Stimulated activated CD8-positive, alpha-beta memory T cell treated with anti-CD3 and anti-CD28 coated beads, Interleukin-4, amount 100 ng/mL, for 1 hour (primary cell): ENCODE measurements around the gene SH2D1B.
"Not testable (repeated sequence)": the region's sequence is repeated elsewhere in the genome, so short reads cannot be mapped to it uniquely, and the experiment has no call there.

ENCODE experiments used
- DNase-seq, 2 donors: peaks; one replicate each; pipeline ENCODE4 v3.0.0-alpha.2; 2020; ENCODE audit warnings: low read depth in 2 of 2, low spot score in 1 of 2

Gene SH2D1B

DNA sequence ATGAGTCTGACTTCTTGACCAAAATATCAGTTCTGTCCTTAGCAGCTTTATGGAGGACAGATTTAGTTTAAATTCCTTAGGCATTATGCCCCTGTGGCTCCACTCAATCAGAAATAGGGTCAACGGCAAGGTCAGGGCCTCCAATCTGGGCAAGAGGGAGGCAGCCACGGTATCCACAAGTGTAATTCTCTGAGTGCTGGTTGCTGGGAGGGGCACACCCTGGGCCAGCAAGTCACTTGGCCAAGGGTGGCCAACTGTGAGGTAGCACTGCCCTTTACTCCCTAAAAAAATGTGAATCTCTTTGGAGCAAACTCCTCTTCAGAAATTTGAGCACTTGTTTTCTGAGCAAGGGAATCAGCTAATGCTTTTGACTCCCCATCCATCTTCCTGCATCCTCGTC lies 48.1 kb downstream of the SH2D1B start:
- no peak for DNase-seq

DNA sequence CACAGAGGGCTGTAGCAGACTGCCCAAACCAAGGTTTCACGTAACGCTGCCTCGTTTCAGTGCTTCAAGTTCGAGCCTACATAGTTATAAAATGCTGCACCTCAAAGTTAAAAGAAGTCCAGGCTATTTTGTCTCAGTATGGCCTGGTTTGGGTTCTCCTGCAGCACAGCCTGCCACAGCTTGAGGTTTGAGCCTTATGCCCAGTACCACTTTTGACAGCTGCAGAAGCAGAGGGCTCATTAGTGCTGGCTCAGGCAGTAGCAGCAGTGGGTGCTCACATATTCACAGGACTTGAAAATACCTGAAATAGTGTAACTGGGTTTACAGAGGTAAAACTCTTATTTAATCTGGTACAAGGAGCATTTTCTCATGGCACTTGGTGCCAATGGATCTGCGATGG lies 50.6 kb downstream of the SH2D1B start:
- no peak for DNase-seq

DNA sequence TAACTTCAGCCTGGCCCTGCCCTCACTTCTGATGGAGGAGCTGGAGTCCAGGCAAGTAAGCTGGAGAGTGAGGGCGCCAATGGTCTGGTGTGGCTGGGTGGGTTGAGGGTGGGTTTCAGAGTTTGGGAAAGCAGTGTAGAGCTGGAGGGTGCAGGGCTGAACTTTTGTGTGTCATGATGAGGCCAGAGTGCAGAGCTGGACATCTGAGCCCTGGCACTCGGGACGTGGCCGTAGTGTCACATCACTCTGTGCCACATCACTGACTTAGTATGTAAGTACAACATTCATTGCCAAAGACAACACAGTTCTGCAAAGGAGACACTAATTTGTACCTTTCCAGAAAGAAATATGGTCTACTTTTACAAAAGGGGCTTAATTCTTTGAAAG lies 51.1 kb downstream of the SH2D1B start:
- no peak for DNase-seq

DNA sequence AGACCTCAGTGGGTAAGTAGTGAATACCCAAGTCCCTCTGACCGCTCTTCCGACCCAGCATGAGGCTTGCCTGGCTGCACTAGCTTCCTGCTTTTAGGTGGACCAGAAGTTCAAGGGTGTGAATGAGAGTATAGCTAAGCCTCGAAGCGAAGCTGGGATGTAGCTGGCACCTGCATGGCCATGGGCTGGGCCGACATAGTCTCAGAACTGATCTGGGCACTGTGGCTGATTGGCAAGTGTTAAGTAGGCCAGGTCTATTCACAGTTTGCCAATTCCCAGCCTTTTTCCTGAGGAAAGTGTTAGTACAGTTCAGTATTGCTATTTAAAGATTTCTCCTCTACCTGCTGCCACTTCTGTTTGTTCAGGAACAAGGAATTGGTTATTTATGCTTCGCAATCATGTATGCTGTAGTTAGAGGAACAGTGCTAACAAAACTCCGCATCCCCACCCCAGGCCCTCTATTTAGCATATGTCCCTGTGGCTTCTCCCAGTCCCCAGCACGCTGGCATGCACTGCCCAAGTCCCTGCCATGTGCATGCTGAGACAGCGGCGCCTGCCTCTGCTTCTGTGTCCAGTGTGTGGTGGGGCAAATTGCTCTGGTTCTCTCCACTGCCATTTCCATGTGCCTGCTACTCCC lies 51.6 kb downstream of the SH2D1B start:
- no peak for DNase-seq

DNA sequence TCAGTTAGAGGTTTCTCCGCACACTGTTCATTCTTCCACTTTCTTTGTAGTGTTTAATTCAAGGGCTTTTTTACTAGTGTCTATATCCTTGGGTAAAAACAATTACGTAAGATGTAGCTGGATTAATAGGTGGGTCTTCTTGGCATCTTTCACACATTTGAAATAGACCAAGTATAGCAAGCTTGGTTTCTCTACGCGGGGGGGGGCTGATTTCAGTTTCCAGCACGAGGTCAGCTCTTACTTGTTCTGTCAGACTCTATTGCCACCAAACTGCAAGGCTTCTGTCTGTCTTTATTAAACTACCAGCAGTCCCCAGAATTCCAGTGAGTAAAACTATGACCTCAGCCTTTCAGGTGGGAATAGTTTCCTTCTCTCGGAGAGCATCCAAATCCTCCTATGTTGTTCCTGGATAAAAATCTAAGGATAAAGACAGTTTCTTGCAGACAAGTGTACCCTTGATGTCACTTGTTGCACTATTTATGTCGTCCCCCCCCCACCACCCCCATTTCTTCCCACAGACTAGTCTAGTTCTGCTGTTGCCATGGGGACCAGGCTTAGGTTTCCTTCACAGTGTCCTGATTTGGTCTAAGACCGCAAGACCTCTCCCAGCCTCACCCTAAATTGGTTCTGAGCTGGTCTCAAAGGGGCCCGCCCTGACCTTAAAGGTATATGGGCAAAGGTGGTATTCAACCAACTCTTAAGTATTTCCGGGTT lies 52.3 kb downstream of the SH2D1B start:
- DNase-seq, result no peak

DNA sequence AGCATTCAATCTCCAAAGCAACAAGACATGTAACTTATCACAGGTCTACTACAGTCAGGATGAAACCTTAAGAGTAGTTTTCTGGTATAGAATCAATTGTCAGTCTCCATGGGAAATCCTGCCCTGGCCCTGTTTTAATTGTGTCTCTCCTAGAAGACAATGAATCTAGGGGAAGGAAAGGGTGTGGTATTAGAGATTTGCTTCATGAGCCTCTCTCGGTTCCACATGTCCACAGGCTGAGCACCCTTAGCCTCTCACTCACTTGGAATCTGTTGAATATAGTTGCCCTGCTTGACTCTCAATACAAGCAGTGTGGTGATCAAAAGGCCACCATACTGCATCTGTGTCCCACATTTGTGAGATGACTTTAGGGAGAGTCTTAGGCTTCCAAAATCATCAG lies 53.0 kb downstream of the SH2D1B start:
- DNase-seq, result no peak

DNA sequence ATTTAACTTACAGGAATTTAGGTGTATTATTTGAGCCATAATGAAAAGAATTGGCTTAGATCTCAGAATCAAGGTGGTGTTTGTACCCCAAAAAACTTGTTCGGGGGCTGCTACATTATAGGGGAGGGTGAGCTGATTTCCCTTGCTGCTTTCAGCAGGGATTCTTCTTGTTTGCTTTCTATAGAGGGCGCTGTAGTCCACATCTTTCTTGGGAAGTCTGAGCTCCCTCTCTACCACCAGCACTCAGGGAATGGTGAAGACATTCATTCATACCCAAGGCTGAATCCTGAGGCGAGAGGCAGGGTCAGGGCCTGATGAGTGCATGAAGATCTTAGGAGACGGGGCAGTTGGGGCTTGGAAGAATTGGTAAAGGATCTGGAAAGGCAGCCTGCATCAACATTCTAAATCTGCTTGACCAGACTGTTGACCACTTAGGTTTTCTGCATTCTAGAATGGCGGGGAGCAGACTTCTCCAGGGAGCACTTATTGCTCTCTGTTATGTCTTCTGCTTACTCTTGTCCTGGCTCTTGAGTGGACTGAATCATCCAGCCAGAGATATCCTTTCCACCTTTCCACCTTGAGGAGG lies 54.2 kb downstream of the SH2D1B start:
- DNase-seq, result no peak

DNA sequence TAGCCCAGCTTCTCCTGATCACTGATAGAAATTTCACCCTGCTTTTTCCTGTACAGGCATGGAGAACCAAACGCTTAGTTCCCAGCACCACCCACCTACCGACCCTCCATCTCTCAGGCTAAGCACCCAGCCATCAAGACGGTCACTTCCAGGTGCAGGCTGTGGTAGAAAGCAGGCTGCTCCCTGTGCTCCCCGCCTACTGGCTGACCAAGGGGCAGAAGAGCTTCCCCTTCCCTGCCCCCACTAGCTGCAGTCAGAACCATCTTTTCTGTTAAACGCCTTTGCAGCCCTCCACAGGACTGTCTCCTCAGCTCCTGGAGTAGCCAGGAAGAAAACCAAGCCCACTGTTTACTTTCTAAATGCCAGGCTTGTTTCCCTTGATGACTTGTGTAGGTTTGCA lies 58.2 kb downstream of the SH2D1B start:
- no peak for DNase-seq

DNA sequence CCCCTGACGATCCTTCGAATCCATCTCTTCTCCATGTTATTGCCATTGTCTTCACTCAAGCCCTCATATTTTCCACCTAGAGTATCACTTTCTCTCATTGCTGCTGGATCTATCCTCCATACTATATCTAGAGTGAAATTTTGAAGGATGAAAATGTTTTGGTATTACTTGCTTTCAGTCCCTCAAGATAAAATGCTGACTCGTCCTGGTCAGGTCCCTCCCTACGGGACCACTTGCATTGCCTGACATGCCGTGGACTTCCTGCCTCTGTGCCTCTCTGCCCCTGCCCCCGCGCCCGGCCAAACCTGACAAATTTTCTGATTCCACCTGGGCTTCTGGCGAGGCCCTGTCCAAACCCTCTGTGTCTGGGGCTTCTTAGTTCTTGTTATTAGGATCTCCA lies 58.9 kb downstream of the SH2D1B start:
- DNase-seq, result no peak

DNA sequence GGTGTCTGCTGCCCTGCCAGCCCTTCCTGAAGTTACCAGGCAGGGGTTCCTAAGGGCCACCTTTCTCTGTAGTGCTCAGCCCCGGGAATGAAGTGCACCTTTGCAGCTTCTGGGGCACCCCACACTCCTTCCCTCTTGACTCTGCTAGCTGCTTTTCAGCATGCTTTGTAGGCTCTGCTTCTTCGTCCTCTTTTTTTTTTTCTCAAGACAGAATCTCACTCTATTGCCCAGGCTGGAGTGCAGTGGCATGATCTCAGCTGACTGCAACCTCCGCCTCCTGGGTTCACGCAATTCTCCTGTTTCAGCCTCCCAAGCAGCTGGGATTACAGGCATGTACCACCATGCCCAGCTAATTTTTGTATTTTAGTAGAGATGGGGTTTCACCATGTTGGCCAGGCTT lies 60.1 kb downstream of the SH2D1B start:
- not testable (repeated sequence) for DNase-seq

DNA sequence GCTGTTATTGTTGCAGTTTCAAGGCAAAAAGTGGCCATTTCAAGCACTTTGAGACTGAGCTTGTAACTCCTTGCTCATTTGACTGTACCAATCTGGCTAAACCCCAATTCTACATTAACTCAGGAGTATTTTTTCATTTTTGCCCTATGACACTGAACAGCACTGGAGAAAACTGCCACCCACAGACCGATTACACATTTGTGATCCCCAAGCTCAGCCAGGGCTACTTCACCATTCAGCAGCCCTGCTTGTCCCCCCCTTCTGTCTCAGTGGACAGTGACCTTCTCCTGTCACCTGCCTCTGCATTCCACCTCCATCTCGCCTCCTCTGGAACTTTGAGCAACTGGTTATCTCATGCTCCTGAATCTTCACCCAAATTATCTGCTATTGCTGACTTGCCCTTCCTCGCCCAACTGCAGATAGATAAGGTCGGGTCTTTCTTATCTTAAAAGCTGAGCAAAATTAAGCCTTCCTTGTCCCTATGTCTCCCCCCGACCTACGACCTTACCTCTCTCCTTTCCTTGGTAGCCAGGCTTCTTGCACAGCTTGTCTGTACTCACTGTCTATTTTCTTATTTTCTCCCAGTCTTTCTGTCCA lies 60.6 kb downstream of the SH2D1B start:
- no peak for DNase-seq

DNA sequence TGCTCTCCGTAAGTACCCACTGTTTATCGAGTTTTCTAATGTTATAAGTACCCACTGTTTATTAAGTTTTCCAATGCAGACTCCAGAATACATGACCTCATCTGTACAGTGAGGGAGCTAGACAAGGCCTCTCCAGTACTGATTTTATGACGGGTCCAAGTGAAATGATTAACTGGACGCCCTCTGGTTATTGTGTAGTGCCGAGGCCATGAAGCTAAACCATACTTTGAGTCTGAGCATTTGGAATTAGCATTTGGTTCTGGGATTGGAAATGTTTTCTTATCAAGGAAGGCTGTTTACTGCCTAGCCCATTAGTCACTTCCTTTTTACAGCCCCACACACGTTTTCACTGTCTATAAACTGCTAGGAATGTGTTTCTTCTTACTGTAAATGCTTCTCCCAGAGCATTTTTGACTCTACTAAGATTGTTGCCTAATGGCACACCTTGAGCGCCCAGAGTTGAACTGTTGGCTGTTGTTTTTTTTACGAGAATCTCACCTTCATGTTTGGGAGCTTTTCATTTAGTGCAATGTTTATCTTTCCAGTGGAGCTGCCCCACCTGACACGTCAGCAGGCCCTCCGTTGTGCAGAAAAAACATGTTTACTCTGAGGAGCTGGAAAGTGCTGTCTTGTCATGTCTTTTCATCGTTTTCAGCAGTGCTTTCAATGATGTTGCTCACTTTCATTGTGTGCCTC lies 62.2 kb downstream of the SH2D1B start:
- DNase-seq, result no peak

DNA sequence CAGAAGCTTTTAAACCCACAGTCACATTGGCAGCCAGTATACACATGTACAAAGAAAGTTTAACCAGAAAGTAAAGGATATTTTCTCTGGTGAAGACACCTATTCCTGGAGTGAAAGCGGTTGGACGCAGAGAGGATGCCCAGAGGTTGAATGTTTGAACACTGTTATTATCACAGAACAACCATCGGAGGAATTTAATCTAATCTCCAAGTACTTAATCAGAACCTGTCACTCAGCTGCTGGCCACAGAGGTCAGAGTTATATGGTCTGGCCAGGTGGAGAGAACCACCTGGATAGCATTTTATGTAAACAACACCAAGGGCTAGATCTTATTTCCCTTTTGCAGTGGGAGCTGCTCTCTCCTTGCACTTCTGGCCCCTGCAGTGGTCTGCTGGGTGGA lies 64.7 kb downstream of the SH2D1B start:
- no peak for DNase-seq
